Measurements from ENCODE around the gene DNM1.

The DNM1 gene

GRCh38 chr9:128249908-128250838 lies 47.0 kb downstream of the DNM1 start:
- DNase-seq (ENCODE audit: low read depth in 1 of 2, low spot score in 1 of 2) = peak; percentile 98 to 99

GRCh38 chr9:128250839-128251731 lies 47.9 kb downstream of the DNM1 start:
- no peak for DNase-seq (ENCODE audit: low read depth in 1 of 2, low spot score in 1 of 2)

- DNase-seq (ENCODE audit: low read depth in 1 of 2, low spot score in 1 of 2) = no peak
Measured at GRCh38 chr9:128251732-128252100, 48.5 kb downstream of the DNM1 start.

- no peak for DNase-seq (ENCODE audit: low read depth in 1 of 2, low spot score in 1 of 2)
Measured at GRCh38 chr9:128252317-128253139, 49.3 kb downstream of the DNM1 start.

GRCh38 chr9:128253140-128253990 lies 50.2 kb downstream of the DNM1 start:
- no peak for DNase-seq (ENCODE audit: low read depth in 1 of 2, low spot score in 1 of 2)

- no peak for DNase-seq (ENCODE audit: low read depth in 1 of 2, low spot score in 1 of 2)
Measured at GRCh38 chr9:128253991-128254346, 50.8 kb downstream of the DNM1 start.

- no peak for DNase-seq (ENCODE audit: low read depth in 1 of 2, low spot score in 1 of 2)
Measured at GRCh38 chr9:128254362-128254761, 51.2 kb downstream of the DNM1 start.

- peak in 1 of 2 donors; percentile 46 for DNase-seq (ENCODE audit: low read depth in 1 of 2, low spot score in 1 of 2)
Measured at GRCh38 chr9:128254855-128255759, 51.9 kb downstream of the DNM1 start.

GRCh38 chr9:128257086-128257825 lies 54.1 kb downstream of the DNM1 start:
- DNase-seq (ENCODE audit: low read depth in 1 of 2, low spot score in 1 of 2) = no peak

GRCh38 chr9:128257907-128258306 lies 54.7 kb downstream of the DNM1 start:
- DNase-seq (ENCODE audit: low read depth in 1 of 2, low spot score in 1 of 2) = no peak

GRCh38 chr9:128258326-128258725 lies 55.1 kb downstream of the DNM1 start:
- no peak for DNase-seq (ENCODE audit: low read depth in 1 of 2, low spot score in 1 of 2)

- no peak for DNase-seq (ENCODE audit: low read depth in 1 of 2, low spot score in 1 of 2)
Measured at GRCh38 chr9:128259156-128259555, 56.0 kb downstream of the DNM1 start.

- no peak for DNase-seq (ENCODE audit: low read depth in 1 of 2, low spot score in 1 of 2)
Measured at GRCh38 chr9:128260340-128260739, 57.2 kb downstream of the DNM1 start.

- DNase-seq (ENCODE audit: low read depth in 1 of 2, low spot score in 1 of 2) = no peak
Measured at GRCh38 chr9:128262687-128263086, 59.5 kb downstream of the DNM1 start.

GRCh38 chr9:128265348-128265847 lies 62.2 kb downstream of the DNM1 start:
- DNase-seq (ENCODE audit: low read depth in 1 of 2, low spot score in 1 of 2) = no peak

GRCh38 chr9:128266868-128267590 lies 63.9 kb downstream of the DNM1 start:
- DNase-seq (ENCODE audit: low read depth in 1 of 2, low spot score in 1 of 2) = no peak

GRCh38 chr9:128271112-128271511 lies 67.9 kb downstream of the DNM1 start:
- DNase-seq (ENCODE audit: low read depth in 1 of 2, low spot score in 1 of 2) = no peak

- no peak for DNase-seq (ENCODE audit: low read depth in 1 of 2, low spot score in 1 of 2)
Measured at GRCh38 chr9:128271512-128271911, 68.3 kb downstream of the DNM1 start.

Data from stimulated activated CD4-positive, alpha-beta T cell treated with anti-CD3 and anti-CD28 coated beads, Interleukin-15, amount 100 ng/mL, for 1 hour (primary cell).